ENCODE data around the gene RAB11FIP4. TPM values are rescaled to one million over a fixed set of nuclear protein-coding genes. Genes with fewer than 3 reads are reported as not detected.

The RAB11FIP4 gene
- total and polyA plus RNA-seq, 7 donors: 0.66 to 32.5 (median 1.8) TPM

DNA sequence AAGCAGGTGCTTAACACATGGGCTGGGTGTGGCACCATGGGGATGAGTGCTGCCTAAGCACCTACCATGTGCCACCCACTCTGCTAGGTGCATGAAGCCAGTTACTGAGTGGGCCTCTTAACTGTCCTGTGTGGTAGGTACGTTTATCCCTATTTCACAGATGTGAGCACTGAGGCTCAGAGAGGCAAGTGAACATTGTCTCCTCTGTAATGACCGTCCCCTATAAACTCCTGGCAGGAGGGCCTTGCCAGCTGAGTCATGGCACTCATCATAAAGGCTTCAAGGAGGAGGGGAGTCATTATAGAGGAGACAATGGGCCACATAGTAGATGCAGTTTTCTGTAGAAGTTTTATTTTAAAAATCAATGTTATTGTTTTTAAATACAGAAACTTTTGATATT is 79.1 kb downstream of the RAB11FIP4 start:
- Histone ChIP-seq H3K27me3 (peaks cover 0 to 4% (median 0%) of the 10 kb centered on the region in 3 donors), H3K36me3 (no peaks in the 10 kb centered on the region)
- intact Hi-C loops (cut with DNase I): no loop called here

DNA sequence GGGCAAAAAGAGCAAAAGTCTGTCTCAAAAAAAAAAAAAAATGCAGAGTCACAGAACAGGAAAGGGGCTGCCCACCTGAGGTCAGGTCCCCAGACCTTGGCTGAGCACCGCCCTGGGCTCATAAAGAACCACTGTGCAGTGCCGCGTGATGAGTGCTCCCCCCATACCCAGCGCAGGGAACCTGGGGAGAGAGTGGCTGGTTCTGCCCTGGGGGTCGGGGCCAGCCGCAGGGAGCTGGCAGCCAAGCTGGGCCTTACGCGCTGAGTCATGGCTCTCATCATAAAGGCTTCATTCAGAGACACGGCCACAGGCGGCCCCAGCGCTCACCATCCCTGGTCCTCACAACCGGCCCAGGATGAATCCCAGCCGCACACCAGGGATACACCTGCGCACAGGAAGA is 80.7 kb downstream of the RAB11FIP4 start:
- Histone ChIP-seq H3K27ac (no peak overlapping the region), H3K9me3 (no peaks in the 10 kb centered on the region), H3K4me3 (no peak overlapping the region), H3K27me3 (peaks cover 0 to 12% (median 0%) of the 10 kb centered on the region in 3 donors), H3K4me1 (no peaks in the 10 kb centered on the region), H3K36me3 (no peaks in the 10 kb centered on the region)
- TF ChIP-seq, protein P1, sequence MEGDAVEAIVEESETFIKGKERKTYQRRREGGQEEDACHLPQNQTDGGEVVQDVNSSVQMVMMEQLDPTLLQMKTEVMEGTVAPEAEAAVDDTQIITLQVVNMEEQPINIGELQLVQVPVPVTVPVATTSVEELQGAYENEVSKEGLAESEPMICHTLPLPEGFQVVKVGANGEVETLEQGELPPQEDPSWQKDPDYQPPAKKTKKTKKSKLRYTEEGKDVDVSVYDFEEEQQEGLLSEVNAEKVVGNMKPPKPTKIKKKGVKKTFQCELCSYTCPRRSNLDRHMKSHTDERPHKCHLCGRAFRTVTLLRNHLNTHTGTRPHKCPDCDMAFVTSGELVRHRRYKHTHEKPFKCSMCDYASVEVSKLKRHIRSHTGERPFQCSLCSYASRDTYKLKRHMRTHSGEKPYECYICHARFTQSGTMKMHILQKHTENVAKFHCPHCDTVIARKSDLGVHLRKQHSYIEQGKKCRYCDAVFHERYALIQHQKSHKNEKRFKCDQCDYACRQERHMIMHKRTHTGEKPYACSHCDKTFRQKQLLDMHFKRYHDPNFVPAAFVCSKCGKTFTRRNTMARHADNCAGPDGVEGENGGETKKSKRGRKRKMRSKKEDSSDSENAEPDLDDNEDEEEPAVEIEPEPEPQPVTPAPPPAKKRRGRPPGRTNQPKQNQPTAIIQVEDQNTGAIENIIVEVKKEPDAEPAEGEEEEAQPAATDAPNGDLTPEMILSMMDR (IDR thresholded peaks at IDR 0.05): no peak
- no peak for TF ChIP-seq POLR2AphosphoS5 (IDR thresholded peaks at IDR 0.05)
- TF ChIP-seq EP300 (IDR thresholded peaks at IDR 0.05): no peak
- TF ChIP-seq POLR2A (IDR thresholded peaks at IDR 0.05): no peak
- 78 to 89% methylated on average over 14 of the region's 14 CpGs for WGBS, 2 donors
- intact Hi-C loops (cut with DNase I): no loop called here
- no peak for DNase-seq

More for the DNA sequence above, 79.1 kb downstream of the RAB11FIP4 start:
- Histone ChIP-seq H3K27ac (no peak overlapping the region), H3K4me1 (no peaks in the 10 kb centered on the region), H3K4me3 (no peak overlapping the region), H3K9me3 (no peaks in the 10 kb centered on the region)
- WGBS, 2 donors: 81 to 87% methylated on average over 2 of the region's 2 CpGs
- no peak for TF ChIP-seq POLR2AphosphoS5 (IDR thresholded peaks at IDR 0.05)
- no peak for TF ChIP-seq POLR2A (IDR thresholded peaks at IDR 0.05)
- TF ChIP-seq, protein P1 (IDR thresholded peaks at IDR 0.05): no peak
- no peak for TF ChIP-seq EP300 (IDR thresholded peaks at IDR 0.05)
- no peak for DNase-seq

DNA sequence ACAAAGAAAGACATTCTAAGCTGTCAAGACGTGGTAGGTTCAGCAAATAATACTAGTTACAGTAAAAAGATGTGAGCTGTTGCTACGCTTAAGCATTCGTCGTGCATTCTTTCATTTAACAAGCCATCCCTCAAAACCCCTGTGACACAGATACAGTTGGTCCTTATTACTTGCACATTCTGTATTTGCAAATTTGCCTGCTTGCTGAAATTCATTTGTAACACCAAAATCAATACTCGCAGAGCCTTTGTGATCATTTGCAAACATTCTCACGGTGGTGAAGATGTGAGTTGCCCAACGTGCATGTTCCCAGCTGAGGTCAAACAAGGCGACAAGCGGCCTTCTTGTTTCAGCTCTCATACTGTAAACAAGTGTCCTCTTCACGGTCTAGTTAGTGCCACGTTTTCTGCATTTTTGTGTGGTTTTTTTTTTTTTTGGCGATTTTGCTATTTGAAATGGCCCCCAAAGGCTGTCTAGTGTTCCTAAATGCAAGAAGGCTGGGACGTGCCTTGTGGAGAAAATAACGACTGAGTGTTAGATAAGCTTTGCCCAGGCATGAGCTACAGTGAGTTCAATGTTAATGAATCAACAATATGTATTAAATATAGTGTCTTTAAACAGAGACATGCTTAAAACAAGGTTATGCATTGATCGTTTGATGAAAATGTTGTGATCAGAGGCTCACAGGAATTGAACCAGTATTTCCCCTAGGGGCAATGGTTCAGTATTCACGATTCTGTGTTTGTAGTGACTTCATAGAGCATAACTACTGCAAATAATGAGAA is 84.1 kb downstream of the RAB11FIP4 start:
- intact Hi-C loops (cut with DNase I): no loop called here

DNA sequence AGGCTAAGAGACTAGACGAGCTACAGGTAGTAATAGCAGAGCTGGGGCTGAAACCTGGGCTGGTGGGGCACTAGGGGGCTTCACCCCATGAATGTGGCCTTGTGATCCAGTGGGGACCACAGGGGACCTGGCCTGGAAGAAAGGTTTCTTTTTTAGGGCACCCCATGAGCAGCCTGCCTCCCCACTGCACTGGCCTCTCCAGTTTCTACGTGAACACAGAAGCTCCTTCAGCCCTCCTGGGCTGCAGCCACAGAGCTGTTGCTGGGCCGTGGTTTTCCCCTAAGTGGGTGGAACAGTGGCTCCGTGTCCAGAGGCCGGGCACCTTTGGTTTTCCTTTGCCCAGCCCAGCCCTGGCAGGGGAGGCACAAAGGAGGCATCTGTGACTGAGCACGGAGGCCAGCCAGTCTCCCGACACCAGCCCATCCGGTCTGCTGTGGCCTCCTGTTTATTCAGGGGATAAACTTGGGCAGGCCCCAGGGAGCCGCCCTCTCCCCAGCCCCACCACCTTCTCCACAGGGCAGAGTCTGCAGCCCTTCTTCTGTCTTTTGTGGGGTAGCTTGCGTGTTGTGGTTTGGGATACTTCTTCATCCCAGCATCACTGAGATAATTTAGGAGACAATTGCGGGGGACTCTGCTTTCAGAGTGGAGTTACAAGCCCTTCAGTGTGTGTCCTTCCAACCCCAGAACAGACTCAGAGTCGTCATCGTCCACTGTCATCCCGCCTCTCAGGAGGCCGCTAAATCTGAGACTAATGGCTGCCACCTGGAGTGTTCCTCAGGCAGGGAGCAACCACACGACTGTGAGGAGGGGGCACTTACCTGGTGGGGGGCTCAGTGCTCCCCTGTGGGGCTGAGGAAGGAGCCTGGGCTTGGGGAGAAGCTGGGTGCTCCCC is 85.3 kb downstream of the RAB11FIP4 start:
- intact Hi-C loops (cut with DNase I): no loop called here
- WGBS, 2 donors: 56 to 74% methylated on average over 16 of the region's 16 CpGs
- peaks cover 0 to 32% (median 0%) of the 10 kb centered on the region in 3 donors for H3K27me3 ChIP-seq

More for the DNA sequence above, 84.1 kb downstream of the RAB11FIP4 start:
- Histone ChIP-seq H3K9me3 (no peaks in the 10 kb centered on the region), H3K4me3 (no peak overlapping the region), H3K27me3 (peaks cover 0 to 29% (median 0%) of the 10 kb centered on the region in 3 donors), H3K27ac (no peak overlapping the region), H3K4me1 (no peaks in the 10 kb centered on the region), H3K36me3 (no peaks in the 10 kb centered on the region)
- no peak for TF ChIP-seq EP300 (IDR thresholded peaks at IDR 0.05)
- no peak for TF ChIP-seq POLR2A (IDR thresholded peaks at IDR 0.05)
- TF ChIP-seq POLR2AphosphoS5 (IDR thresholded peaks at IDR 0.05): no peak
- TF ChIP-seq, protein P1 (IDR thresholded peaks at IDR 0.05): no peak
- WGBS, 2 donors: 83 to 84% methylated on average over 16 of the region's 16 CpGs
- no peak for DNase-seq

More for the DNA sequence above, 85.3 kb downstream of the RAB11FIP4 start:
- TF ChIP-seq, protein P1 (IDR thresholded peaks at IDR 0.05): no peak
- no peak for TF ChIP-seq EP300 (IDR thresholded peaks at IDR 0.05)
- TF ChIP-seq POLR2AphosphoS5 (IDR thresholded peaks at IDR 0.05): no peak
- TF ChIP-seq POLR2A (IDR thresholded peaks at IDR 0.05): no peak
- H3K27ac ChIP-seq: no peak overlapping the region
- DNase-seq: no peak
- no peaks in the 10 kb centered on the region for H3K9me3 ChIP-seq
- H3K4me1 ChIP-seq: no peaks in the 10 kb centered on the region
- H3K4me3 ChIP-seq: no peak overlapping the region
- no peaks in the 10 kb centered on the region for H3K36me3 ChIP-seq
